ENCODE measurements around the gene PKIG.

Gene PKIG

DNA sequence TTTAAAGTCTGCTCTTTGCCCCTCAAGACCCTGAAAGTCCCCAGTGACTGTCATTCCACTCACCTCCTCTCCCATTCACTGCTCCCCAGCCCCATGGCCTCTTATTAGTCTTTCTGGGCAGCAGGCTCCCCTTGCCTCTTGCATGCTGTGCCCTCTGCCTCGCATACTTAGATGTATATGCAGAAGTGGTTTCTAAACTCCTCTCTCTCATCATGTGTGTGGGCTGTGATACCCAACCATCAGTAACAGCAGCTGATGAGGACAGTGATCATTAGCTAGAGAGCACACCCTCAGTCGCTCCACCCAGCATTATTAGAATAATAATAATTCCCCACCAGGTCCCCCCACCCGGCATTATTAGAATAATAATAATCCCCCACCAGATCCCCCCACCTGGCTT is 14.5 kb downstream of the PKIG start:
- DNase-seq (ENCODE audit: low read depth in 2 of 2): no peak

DNA sequence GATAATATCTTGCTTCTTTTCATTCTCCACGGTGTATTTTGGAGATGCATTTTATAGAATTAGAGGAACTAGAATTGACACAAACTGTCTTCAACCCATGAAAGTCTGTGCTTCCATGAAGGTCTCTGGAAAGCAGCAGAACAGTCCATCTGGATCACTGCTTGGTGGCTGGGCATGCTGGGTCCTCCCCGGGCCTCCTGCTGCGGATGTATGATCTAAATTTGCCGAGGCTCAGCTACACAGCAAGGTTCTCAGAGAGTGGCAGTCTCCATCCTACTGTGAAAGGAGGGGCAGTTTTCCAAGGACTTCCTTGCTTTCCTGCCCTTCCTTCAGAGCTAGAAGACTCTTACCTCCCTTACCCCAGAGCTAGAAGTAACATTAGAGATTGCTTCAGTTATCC is 15.1 kb downstream of the PKIG start:
- DNase-seq (ENCODE audit: low read depth in 2 of 2): no peak

DNA sequence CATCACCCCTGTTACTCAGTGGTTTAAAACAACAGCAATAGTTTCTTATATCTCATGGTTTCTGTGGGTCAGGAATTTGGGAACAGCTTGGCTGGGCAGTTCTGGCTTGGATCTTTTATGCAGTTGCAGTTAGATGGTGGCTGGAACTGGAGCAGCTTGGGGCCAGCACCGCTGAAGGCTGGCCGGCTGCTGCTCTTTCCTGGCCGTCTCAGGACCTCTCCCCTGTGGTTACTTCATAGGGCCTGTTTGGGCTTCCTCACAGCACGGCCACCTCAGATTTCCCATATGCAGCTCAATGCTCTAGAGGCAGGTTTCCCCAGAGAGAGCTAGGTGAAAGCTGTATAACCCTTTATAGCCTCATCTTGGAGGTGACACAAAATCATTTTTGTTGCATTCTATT is 15.6 kb downstream of the PKIG start:
- no peak for DNase-seq (ENCODE audit: low read depth in 2 of 2)

DNA sequence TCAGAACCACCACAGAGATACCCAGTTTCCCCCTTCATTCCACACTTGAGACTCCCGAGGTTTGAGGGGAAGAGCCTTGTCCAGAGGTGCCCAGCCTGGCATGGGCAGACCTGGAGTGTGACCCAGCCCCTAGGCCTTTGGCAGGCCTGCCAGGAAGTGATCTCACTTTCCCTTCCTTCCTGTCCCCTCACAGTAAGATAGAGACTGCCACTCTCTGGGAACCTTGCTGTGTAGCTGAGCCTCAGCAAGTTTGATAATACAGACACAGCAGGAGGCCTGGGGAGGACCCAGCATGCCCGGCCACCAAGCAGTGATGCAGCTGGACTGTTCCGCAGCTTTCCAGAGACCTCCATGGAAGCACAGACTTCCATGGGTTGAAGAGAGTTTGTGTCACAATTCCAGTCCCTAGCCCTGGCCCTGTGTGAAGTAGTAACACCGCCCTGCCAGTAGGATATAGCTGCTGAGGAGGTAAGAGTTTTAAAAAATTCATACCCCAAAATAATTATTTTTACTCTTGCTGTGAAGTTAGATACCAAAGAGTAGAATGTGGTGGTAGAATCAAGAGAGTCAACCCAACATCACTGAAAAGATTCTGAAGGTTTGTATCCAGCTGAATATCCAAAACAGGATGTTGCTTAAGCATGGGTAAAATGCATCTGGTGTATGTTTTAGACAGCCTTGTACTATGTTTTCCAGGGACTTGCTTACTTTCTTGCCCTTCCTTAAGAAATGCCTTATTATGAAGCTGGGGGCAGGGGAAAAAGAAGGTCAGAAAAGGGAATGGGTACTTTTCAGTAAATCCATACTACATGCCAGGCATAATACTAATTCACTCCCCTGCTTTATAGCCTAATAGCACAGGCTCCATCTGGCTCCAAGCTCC is 16.3 kb downstream of the PKIG start:
- no peak for DNase-seq (ENCODE audit: low read depth in 2 of 2)

DNA sequence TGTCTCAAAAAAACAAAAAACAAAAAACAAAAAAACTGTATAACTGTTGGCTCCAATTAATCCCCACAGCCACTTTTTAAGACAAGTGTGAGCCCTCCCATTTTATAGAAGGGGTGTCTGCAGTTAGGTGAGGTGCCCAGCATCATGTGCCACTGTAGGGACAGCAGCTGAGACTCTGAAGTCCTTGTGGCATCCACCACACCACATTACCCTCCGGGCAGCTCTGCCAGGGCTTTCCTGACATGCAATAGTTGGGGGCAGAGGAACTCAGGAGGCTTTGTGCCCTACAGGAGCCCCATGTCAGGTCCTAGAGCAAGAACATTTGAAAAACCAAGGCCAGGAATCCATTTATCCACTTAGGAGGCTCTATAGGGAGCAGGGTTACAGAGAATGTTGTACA is 17.3 kb downstream of the PKIG start:
- no peak for DNase-seq (ENCODE audit: low read depth in 2 of 2)

DNA sequence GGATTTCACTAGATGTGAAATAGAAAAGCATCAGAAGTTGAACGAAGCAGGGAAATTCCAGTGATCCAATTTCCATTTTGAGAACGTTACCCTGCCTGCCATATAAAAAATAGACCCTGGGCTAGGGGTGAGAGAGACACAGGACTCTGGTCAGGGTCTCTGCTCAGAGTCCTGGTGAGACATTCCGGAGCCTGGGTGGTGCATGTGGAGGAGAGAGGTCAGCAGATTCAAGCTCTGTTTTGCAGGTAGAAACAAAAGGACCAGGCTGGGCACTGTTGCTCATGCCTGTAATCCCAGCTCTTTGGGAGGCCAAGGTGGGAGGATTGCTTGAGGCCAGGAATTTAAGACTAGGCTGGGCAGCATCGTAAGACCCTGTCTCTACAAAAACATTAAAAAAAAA is 17.9 kb downstream of the PKIG start:
- no peak for DNase-seq (ENCODE audit: low read depth in 2 of 2)

DNA sequence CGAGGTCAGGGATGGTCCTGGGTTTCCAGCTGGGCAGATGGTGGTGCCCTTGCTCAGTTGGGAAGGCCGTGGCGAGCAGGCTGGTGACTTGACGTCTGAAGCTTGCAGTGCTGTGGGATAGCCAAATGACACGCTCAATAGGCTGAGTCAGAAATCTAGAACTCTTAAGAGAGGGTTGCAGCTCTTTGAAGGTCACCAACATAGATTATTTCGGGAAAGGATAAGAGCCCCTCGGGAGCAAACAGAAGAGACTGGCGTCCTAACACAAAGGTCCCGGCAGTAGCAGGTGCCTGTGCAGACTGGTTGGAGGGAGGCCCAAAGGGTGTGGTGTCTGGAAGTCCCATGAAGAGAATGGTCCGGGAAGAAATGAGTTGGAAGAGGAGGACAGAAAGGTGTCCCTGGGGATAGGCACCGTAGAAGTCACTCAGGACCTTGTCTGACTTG is 18.4 kb downstream of the PKIG start:
- no peak for DNase-seq (ENCODE audit: low read depth in 2 of 2)

DNA sequence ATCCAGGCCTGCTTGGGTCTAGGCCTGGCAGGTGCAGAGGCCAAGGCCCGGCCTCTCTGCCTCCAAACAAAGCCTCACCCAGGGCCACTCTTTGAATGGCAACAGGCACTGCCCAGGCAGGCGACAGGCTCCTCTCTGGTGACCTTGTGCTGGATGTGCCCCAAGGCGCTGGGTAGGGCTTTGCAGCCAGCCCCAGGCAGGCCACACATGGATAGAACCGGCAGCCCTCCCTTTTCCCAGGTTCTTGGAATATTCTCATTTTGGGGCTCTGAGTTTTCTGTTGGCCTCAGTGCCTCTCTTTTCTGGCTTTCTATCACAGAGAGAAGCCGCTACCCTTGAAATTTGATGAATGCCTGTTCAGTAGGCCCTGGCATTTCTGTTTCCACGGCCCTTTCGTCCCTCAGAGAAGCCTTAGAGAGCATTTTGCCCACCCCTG is 18.9 kb downstream of the PKIG start:
- no peak for DNase-seq (ENCODE audit: low read depth in 2 of 2)

DNA sequence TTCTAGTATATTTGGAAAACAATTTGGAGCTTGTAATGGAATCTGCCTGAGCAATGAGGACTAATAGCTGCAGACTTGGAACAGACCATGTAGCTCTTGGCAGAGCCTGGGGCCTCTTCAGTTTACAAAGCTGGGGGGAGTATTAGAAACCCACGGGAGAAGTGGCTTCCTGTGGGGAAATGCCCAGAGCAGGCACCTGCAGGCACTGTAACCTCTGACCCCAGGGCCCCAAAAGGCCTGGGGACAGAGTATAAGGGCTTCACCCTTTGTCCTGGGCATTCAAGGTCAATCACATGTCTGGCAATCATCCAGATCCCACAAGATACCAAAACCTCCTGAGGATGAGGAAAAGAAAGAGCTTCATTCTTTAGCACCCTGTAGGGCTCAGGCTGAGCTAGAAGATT is 19.4 kb downstream of the PKIG start:
- peak in 1 of 2 experiments; percentile 44 for DNase-seq (ENCODE audit: low read depth in 2 of 2)

DNA sequence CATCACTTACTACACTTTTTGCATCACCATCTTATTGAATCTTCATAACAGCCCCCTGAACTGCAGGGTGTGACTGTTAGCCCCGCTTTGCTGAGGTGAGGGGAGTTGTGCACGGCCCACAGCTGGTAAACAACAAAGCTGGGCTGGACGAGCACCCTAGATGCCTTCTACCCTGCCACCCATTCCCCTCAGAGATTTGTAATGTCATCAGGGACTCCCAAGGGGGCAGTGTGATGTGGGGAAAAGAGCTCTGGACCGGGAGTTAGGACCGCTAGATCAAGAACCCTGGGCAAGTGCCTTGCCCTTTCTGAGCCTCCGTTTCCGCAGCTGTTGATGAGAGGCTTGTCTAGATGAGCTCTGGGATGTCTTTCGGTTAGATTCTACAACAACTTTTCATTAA is 20.9 kb downstream of the PKIG start:
- DNase-seq (ENCODE audit: low read depth in 2 of 2): no peak

DNA sequence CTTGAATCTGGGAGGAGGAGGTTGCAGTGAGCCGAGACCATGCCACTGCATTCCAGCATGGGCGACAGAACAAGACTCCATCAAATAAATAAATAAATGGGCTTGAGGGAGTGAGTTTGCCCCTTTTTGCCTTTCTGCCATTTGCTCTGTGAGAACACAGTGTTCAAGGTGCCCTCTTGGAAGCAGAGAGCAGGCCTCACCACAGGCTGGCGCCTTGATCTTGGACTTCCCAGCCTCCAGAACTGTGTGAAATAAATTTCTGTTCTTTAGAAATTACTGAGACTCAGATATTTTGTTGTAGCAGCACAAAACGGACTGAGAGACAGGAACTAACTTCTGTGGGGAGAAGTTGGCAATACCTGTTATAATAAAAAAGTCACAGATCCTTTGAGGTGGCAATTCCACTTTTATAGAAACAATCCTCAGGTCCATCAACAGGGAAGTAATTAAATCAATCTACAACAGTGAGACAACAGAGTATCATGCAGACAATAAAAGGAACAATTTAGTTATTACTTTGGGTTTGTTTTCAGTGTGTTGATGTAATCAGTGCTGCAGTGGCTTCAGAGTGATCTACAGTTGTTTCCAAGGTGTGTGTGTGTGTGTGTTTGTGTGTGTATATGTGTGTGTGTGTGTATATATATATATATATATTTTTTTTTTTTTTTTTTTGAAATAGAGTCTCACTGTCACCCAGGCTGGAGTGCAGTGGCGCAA is 24.5 kb downstream of the PKIG start:
- no peak for DNase-seq (ENCODE audit: low read depth in 2 of 2)

DNA sequence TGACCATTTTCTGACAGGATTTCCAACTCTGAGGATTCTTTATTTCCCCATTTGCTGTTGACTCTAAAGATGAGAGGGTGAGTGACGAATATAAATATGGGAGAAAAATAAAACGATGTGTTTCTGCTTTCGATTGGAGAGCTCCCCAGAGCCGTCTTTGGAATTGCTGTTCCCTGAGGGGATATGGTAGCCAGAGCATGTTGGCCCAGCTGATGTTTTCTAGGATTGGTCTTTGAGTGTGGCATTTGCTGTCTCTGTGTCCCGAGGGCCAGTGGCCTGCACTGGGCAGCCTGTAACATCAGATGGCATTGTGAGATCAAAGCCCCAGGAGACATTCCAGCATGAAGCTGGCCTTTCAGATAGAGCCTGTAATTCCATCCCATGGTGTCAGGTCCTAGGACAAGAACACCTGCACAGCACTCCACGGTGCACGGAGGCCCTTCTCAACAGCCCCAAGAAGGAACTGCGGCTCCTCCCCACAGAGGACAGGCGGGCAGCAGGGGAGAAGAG is 26.7 kb downstream of the PKIG start:
- no peak for DNase-seq (ENCODE audit: low read depth in 2 of 2)

DNA sequence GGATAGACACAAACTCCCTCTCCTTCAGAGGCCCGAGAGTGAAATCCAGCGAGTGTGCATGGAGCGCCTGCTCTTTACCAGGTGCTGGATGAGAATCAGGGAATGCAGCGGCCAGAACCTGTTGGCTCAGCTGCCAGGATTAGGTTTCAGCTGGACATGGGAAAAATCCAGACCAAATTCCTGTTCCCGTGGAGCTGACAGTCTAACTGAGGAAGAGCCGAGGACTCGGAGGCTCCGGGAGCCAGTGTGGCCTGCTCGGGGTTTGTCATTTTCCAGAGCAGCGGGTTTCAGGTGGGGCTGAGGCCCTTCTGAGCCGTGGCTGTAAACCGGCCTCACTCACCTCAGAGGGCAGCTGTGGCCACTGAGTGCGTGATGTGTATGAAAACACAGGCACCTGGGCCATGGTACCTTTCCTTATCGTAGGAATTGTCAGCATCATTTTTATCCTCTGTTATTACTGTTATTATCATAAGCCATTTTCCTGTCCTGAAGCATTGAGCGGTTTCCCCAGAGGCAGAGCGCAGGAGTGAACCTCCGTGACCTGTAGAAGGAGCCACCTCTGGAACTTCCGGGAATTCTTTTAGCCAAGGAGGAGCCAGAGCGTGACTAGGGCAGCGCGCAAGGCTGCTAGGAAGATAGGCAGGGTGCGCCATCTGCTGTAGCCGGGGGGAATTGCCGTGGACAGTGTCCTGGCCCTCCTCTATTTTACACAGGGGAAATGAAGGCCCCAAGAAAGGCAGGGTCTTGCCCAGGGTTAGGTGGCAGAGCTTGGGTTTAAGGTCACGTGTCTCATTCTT is 27.3 kb downstream of the PKIG start:
- DNase-seq (ENCODE audit: low read depth in 2 of 2): peak; percentile 42 to 45

DNA sequence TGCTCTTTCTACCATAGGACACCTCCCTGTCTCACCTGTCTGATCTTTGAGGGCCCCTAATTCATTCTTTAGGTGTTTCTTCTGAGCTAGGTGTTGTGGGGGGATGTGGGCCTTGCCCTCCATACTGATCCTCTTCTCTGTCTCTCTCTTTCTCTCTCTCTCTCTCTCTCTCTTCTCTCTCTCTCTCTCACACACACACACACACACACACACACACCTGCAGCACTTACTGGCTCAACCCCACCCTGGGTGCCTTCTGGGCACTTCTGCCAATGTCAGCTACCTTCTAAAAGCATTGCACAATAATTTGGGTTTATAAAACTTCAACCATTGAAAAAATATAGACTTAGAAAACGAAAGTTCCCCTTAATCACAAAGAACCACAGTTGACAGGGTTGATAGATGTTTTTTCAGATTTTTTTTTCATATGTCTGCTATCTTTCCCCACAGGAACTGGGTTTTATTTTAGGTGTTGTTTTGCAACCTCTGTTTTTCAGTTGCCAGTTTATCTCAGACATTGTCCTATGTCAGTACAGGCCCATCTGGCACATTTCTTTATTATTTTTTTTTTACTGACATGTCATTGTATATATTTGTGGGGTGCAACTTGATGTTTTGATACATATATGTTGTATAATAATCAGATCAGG is 28.1 kb downstream of the PKIG start:
- no peak for DNase-seq (ENCODE audit: low read depth in 2 of 2)

DNA sequence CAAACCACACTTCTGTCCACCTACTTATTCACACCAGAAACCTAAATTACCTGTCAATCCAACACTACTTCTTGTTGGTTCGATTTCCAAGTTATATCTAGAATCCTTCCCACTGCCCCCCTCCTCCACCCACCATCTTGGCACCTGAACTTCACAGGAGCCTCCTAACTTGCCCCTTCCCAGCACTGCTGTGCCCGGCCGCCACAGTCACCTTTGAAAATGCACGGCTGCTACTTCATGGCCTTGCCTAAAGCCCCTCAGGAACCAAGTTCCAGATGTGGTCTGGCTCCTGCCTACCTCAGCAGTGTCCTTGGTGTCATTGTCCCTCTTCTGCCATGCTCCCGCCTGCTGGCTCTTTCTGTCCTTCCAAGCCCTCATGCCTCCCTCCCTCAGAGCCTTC is 31.2 kb downstream of the PKIG start:
- DNase-seq (ENCODE audit: low read depth in 2 of 2): no peak

DNA sequence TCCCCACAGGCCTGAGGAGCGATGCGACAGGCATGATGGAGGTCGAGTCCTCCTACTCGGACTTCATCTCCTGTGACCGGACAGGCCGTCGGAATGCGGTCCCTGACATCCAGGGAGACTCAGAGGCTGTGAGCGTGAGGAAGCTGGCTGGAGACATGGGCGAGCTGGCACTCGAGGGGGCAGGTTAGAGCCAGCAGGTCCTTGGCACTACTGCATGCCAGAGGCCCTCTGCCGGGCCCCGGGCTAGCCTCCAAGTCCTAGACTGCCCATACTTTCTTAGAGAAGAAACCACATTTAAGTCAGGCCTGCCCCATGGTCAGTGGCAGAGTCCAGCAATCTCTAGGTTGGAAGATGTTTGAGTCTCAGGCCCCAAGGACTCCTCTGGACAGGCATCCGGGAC is 32.1 kb downstream of the PKIG start:
- DNase-seq (ENCODE audit: low read depth in 2 of 2): no peak

DNA sequence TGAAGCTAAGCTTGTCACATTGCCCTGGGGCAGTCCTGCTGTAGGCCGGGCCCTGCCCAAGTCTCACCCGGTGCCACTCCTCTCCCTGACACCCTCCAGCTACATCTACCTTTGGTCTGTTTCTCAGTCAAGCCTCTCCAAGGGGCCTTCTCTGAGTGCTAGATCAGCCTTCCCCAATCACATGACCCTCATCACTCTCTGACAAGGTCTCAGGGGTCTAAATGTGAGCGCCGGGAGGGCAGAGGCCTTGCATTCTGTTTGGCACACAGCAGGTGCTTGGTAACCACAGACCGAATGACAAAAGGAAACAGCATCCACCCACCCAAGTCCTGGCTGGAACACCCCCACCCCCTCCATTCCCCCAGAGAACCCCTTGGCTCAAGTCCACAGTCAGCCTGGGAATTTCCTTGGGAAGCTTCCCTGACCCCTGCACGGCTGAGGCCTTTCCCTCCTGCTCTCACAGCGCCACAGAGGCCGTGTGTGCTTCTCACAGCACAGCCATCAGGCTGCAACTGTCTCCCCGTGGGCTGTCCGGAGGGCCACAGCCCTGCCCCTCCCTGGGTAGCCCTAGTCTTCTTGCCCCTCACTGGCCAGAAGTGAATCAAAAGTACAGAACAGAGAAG is 32.9 kb downstream of the PKIG start:
- DNase-seq (ENCODE audit: low read depth in 2 of 2): no peak

DNA sequence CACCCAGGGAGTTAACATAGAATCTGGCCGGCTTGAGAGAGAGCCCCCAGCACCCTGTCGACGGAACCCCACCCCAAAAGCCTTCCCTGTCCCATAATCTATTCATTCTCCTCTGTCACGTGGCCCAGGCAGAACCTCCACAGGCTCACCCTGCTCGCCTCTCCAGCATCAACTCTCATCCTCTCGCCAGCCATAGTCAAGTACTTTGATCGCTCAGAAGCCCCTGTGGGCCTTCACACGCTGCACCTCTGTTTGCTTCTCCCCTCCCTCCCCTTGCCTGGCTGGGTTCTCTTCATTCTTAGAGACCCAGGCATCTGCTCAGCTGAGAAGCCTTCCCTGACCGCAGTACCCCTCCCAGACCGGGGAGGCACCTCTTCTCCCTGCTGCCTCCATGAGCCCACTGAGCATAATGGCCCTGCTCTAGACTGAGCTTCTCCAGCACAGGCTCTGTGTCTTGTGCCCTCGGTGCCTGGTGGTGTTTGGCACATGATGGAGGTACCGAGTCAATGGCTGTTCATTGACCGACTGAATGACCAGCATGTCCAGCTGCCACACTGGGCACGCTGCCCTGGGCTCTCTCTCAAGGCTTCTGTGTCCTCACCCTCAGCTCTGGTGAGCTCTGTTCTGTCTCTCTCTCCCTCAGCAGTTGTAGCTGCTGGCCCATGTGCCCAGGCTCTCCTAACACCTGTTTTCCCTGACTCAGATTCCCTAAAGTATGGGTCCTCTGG is 33.7 kb downstream of the PKIG start:
- no peak for DNase-seq (ENCODE audit: low read depth in 2 of 2)

DNA sequence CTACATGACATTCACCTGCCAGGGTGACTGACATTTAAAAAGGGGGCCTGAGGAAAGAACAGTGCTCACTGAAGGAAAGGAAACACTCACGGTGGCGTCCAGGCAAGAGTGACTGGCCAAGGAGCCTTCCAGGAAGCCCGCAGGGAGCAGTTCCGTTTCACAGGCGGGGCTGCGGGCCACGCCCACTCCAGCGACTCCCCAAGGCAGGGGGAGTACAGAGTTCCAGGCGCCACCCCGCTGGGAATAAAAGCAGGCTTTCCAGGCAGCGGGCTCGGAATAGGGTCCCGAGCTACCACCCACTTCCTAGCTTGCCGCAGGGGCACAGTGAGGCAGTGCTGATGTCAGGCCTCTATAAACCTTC is 34.2 kb downstream of the PKIG start:
- DNase-seq (ENCODE audit: low read depth in 2 of 2): no peak

DNA sequence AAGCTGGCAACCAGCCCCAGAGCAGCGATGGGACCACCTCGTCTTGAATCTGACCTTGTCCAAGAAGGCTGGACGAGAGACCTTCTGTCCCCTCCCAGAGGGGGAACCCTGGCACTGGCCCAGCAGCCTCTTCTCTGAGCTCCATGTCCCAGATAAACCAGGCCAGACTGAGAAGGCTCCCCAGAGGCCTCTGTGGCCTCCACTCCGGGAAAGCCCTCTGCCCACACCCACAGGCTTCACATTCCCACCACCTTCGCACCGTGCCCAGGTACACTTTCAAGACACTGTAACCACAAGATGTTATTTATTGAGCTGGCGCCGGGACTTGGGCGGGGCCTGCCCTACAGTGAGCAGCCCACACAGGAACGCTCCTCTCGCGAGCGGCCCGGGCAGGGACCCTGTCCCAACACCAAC is 35.9 kb downstream of the PKIG start:
- no peak for DNase-seq (ENCODE audit: low read depth in 2 of 2)

DNA sequence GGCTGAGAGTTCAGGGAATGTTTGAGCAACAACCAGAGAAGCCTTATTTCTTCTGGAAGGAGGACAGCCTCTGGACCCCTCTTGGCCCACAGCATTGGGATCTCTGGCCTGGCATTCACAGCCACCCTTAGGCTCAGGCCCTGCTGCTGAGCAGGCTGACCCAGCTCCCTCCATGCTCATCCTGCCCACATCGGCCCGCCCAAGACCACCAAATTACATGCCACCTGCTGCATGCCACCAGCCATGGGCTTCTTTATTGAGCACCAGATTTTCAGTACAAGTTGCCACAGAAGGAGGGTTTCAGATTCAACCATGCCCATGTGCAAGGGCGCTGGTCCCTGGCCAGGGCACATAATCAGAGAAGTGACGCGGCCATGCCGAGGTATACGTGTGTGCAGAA is 36.9 kb downstream of the PKIG start:
- no peak for DNase-seq (ENCODE audit: low read depth in 2 of 2)

Data from fibroblast of skin of left biceps (primary cell).